GM18520 (cell line): ENCODE measurements around the gene FHIT.
"Not testable (repeated sequence)": the region's sequence is repeated elsewhere in the genome, so short reads cannot be mapped to it uniquely, and the experiment has no call there.

Experiments
- ATAC-seq: cut with Tn5 transposase; IDR thresholded peaks from one replicate; pipeline ENCODE4 v1.9.1; 2021; ENCODE audit not compliant: unreplicated experiment

Gene FHIT

GRCh38 chr3:61008153-61008997, 242.9 kb downstream of the FHIT start:
- no peak for ATAC-seq

GRCh38 chr3:61005591-61005990, 245.7 kb downstream of the FHIT start:
- ATAC-seq: no peak

GRCh38 chr3:60998858-60999257, 252.4 kb downstream of the FHIT start:
- no peak for ATAC-seq

GRCh38 chr3:60992395-60992794, 258.9 kb downstream of the FHIT start:
- ATAC-seq: no peak

- no peak for ATAC-seq
Measured at GRCh38 chr3:60990442-60990730, 260.9 kb downstream of the FHIT start.

GRCh38 chr3:60989626-60990441, 261.4 kb downstream of the FHIT start:
- ATAC-seq: no peak

GRCh38 chr3:60987191-60987590, 264.1 kb downstream of the FHIT start:
- not testable (repeated sequence) for ATAC-seq

GRCh38 chr3:60986552-60986951, 264.7 kb downstream of the FHIT start:
- no peak for ATAC-seq

GRCh38 chr3:60983906-60984305, 267.3 kb downstream of the FHIT start:
- ATAC-seq: no peak

- no peak for ATAC-seq
Measured at GRCh38 chr3:60980342-60980692, 270.9 kb downstream of the FHIT start.

- ATAC-seq: no peak
Measured at GRCh38 chr3:60979461-60980341, 271.6 kb downstream of the FHIT start.

- ATAC-seq: no peak
Measured at GRCh38 chr3:60973321-60973720, 277.9 kb downstream of the FHIT start.

- no peak for ATAC-seq
Measured at GRCh38 chr3:60972599-60972998, 278.7 kb downstream of the FHIT start.

- no peak for ATAC-seq
Measured at GRCh38 chr3:60970850-60971249, 280.4 kb downstream of the FHIT start.

- no peak for ATAC-seq
Measured at GRCh38 chr3:60967141-60967540, 284.1 kb downstream of the FHIT start.

- ATAC-seq: no peak
Measured at GRCh38 chr3:60957541-60957940, 293.7 kb downstream of the FHIT start.

- ATAC-seq: no peak
Measured at GRCh38 chr3:60956729-60957128, 294.5 kb downstream of the FHIT start.

GRCh38 chr3:60955034-60955433, 296.2 kb downstream of the FHIT start:
- ATAC-seq: no peak

GRCh38 chr3:60954048-60954447, 297.2 kb downstream of the FHIT start:
- no peak for ATAC-seq

GRCh38 chr3:60953351-60953750, 297.9 kb downstream of the FHIT start:
- ATAC-seq: no peak

- ATAC-seq: no peak
Measured at GRCh38 chr3:60952055-60952454, 299.2 kb downstream of the FHIT start.
